ENCODE results near the gene KCNH2. TPM values are rescaled to one million over a fixed set of nuclear protein-coding genes. Genes with fewer than 3 reads are reported as not detected.

Gene KCNH2
- total RNA-seq, 1 experiment from 2014 or later, result 16.2 TPM

DNA sequence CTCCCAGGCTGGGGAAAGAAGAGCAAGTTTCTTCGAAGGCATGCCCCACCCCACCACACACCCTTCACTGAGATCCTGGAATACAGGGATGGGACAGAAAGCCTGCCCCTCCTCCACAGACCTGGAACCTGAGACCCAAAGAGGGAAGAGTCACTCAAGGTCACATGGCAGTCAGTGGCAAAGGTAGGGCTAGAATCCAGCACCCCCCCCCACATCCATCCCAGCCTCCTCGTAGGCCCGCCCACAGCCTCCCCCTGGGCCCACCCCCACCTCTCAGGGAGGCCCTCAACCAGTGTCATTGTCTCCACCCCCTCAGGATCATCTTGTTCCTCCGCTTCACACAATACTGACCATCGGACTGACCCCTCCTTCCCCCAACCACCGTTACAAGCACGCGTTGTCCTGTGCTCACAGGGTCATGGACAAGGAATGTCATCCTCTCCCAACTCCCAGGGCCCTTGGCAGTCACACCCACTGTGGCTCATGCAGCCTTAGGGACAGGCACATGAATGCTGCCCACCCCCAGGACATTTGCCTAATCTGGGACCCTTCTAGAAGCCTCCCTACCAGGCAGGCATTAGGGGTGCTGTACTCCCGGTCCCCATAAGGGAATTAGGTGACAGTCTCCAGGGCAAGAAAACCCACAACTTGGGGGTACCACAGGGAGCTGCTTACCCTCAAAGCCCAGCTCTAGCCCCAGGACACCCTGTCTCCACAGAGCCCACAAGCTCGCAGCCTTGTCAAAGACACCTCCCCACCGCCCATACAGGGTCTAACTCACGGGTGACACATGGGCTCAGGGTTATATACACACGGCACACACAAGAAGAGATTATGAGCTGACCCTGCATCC lies 1.4 kb downstream of the KCNH2 start (continued):
- TF ChIP-seq, protein P1, sequence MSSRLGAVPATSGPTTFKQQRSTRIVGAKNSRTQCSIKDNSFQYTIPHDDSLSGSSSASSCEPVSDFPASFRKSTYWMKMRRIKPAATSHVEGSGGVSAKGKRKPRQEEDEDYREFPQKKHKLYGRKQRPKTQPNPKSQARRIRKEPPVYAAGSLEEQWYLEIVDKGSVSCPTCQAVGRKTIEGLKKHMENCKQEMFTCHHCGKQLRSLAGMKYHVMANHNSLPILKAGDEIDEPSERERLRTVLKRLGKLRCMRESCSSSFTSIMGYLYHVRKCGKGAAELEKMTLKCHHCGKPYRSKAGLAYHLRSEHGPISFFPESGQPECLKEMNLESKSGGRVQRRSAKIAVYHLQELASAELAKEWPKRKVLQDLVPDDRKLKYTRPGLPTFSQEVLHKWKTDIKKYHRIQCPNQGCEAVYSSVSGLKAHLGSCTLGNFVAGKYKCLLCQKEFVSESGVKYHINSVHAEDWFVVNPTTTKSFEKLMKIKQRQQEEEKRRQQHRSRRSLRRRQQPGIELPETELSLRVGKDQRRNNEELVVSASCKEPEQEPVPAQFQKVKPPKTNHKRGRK (CRISPR knock-in tag; IDR thresholded peaks at IDR 0.05; ENCODE audit: borderline replicate concordance), result no peak
- TF ChIP-seq CREM (CRISPR knock-in tag; IDR thresholded peaks at IDR 0.05) (no peak), MYBL2 (CRISPR knock-in tag; IDR thresholded peaks at IDR 0.05) (no peak)

DNA sequence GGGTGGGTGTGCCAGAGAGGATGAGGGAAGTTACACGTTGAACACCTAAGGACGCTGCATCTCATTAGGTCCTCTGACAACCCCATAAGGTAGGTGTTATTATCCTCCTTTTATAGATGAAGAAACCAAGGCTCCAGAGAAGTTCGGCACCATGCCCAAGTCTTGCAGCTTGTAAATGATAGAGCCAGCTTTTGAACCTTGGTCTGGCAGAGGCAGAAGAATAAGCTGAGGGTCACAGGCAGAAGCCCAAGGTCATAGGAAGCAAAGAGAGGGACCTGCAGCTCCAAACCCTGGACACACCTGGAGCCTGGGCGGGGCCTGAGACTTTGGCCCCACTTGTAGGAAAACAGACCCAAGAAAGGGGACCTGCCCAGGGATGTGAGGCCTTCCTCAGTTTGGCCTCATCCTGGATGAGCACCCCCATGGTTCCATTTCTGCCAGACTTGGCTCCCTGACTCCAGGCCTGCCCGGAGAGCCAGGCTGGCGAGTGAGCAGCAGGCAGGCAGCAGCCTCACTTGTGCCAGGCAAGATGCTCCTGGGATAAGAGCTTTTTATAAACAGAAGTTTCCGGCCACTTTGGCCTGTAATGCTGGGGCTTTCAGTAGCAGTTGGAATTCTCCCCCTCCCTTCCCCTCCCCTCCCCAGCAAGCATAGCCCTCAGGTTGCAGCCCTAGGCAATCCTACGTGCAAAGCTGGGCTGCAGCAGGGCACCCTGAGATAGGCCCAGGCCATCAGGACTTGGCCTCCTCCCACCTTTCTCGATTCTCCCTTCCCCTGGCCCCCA lies 2.4 kb downstream of the KCNH2 start:
- ATAC-seq (no peak), DNase-seq (ENCODE audit: low spot score) (no peak)
- ChIA-PET CTCF (interaction anchor here (0.8 to 6.0 kb wide), 14 partner anchors 11 to 646 kb away, joined by 3 to 36 read pairs (median 4); partner anchors contain the start of genes ABCB8 and NOS3), POLR2A (interaction anchor here (0.9 kb wide), 1 partner anchor 13 kb away, joined by 4 read pairs; no protein-coding TSS in a partner anchor)
- H3K36me3 Mint-ChIP-seq, result no peaks in the 10 kb centered on the region
- peaks cover 40% of the 10 kb centered on the region for H3K27me3 Mint-ChIP-seq (ENCODE audit: low read depth)
- no peaks in the 10 kb centered on the region for H3K9me3 Mint-ChIP-seq
- H3K27ac Mint-ChIP-seq, result no peak overlapping the region
- peak overlapping the region; percentile 71 for H3K4me3 Mint-ChIP-seq
- TF ChIP-seq FOXP1 (CRISPR knock-in tag; IDR thresholded peaks at IDR 0.05; ENCODE audit: borderline replicate concordance), result no peak
- TF ChIP-seq SMAD3 (CRISPR knock-in tag; IDR thresholded peaks at IDR 0.05; ENCODE audit: borderline replicate concordance), result no peak
- TF ChIP-seq, protein P2, sequence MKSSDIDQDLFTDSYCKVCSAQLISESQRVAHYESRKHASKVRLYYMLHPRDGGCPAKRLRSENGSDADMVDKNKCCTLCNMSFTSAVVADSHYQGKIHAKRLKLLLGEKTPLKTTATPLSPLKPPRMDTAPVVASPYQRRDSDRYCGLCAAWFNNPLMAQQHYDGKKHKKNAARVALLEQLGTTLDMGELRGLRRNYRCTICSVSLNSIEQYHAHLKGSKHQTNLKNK (CRISPR knock-in tag; IDR thresholded peaks at IDR 0.05), result no peak
- no peak for TF ChIP-seq ZBTB21 (CRISPR knock-in tag; IDR thresholded peaks at IDR 0.05; ENCODE audit: borderline replicate concordance)
- TF ChIP-seq, protein P3, sequence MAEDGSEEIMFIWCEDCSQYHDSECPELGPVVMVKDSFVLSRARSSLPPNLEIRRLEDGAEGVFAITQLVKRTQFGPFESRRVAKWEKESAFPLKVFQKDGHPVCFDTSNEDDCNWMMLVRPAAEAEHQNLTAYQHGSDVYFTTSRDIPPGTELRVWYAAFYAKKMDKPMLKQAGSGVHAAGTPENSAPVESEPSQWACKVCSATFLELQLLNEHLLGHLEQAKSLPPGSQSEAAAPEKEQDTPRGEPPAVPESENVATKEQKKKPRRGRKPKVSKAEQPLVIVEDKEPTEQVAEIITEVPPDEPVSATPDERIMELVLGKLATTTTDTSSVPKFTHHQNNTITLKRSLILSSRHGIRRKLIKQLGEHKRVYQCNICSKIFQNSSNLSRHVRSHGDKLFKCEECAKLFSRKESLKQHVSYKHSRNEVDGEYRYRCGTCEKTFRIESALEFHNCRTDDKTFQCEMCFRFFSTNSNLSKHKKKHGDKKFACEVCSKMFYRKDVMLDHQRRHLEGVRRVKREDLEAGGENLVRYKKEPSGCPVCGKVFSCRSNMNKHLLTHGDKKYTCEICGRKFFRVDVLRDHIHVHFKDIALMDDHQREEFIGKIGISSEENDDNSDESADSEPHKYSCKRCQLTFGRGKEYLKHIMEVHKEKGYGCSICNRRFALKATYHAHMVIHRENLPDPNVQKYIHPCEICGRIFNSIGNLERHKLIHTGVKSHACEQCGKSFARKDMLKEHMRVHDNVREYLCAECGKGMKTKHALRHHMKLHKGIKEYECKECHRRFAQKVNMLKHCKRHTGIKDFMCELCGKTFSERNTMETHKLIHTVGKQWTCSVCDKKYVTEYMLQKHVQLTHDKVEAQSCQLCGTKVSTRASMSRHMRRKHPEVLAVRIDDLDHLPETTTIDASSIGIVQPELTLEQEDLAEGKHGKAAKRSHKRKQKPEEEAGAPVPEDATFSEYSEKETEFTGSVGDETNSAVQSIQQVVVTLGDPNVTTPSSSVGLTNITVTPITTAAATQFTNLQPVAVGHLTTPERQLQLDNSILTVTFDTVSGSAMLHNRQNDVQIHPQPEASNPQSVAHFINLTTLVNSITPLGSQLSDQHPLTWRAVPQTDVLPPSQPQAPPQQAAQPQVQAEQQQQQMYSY (CRISPR knock-in tag; IDR thresholded peaks at IDR 0.05), result no peak
- TF ChIP-seq, protein P4, sequence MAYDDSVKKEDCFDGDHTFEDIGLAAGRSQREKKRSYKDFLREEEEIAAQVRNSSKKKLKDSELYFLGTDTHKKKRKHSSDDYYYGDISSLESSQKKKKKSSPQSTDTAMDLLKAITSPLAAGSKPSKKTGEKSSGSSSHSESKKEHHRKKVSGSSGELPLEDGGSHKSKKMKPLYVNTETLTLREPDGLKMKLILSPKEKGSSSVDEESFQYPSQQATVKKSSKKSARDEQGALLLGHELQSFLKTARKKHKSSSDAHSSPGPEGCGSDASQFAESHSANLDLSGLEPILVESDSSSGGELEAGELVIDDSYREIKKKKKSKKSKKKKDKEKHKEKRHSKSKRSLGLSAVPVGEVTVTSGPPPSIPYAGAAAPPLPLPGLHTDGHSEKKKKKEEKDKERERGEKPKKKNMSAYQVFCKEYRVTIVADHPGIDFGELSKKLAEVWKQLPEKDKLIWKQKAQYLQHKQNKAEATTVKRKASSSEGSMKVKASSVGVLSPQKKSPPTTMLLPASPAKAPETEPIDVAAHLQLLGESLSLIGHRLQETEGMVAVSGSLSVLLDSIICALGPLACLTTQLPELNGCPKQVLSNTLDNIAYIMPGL (CRISPR knock-in tag; IDR thresholded peaks at IDR 0.05), result no peak
- TF ChIP-seq ATF1 (CRISPR knock-in tag; IDR thresholded peaks at IDR 0.05), result no peak
- TF ChIP-seq NFATC4 (CRISPR knock-in tag; IDR thresholded peaks at IDR 0.05), result no peak
- TF ChIP-seq, protein P5, sequence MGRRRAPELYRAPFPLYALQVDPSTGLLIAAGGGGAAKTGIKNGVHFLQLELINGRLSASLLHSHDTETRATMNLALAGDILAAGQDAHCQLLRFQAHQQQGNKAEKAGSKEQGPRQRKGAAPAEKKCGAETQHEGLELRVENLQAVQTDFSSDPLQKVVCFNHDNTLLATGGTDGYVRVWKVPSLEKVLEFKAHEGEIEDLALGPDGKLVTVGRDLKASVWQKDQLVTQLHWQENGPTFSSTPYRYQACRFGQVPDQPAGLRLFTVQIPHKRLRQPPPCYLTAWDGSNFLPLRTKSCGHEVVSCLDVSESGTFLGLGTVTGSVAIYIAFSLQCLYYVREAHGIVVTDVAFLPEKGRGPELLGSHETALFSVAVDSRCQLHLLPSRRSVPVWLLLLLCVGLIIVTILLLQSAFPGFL (CRISPR knock-in tag; IDR thresholded peaks at IDR 0.05; ENCODE audit: borderline replicate concordance), result no peak
- no peak for TF ChIP-seq FOXK1 (CRISPR knock-in tag; IDR thresholded peaks at IDR 0.05)
- no peak for TF ChIP-seq MYBL2 (CRISPR knock-in tag; IDR thresholded peaks at IDR 0.05)
- TF ChIP-seq ZNF263 (CRISPR knock-in tag; IDR thresholded peaks at IDR 0.05; ENCODE audit: low read depth), result no peak
- TF ChIP-seq ZNF232 (CRISPR knock-in tag; IDR thresholded peaks at IDR 0.05), result no peak
- peaks cover 51% of the 10 kb centered on the region for H3K4me1 Mint-ChIP-seq

All from WTC11 (cell line).